HepG2 (cell line): ENCODE results near the gene SPN. TPM values are rescaled to one million over a fixed set of nuclear protein-coding genes. Genes with fewer than 3 reads are reported as not detected.

ENCODE experiments used
- ATF3 ChIP-seq: sonication (generic); formaldehyde crosslinking; IDR thresholded peaks from 2 replicates; pipeline ENCODE4 v1.4.0; 2020; ENCODE audit warnings: missing genetic modification reagents
- CAMTA2 ChIP-seq: sonication (generic); formaldehyde crosslinking; IDR thresholded peaks from 2 replicates; pipeline ENCODE4 v1.4.0; 2020; ENCODE audit warnings: mild to moderate bottlenecking, missing genetic modification reagents, borderline replicate concordance
- CHD4 ChIP-seq: fragments of 200-600 bp; sonication (generic); IDR thresholded peaks from 2 replicates; pipeline ENCODE4 v1.7.0; 2017; ENCODE audit warnings: mild to moderate bottlenecking, low read length, borderline replicate concordance
- FOXC1 ChIP-seq: sonication (generic); formaldehyde crosslinking; IDR thresholded peaks from 2 replicates; pipeline ENCODE4 v1.8.0; 2022; ENCODE audit warnings: mild to moderate bottlenecking, missing genetic modification reagents, borderline replicate concordance
- FOXK1 ChIP-seq: sonication (generic); formaldehyde crosslinking; IDR thresholded peaks from 2 replicates; pipeline ENCODE4 v1.4.0; 2020; ENCODE audit warnings: low read depth, missing genetic modification reagents, borderline replicate concordance
- HNRNPUL1 ChIP-seq: fragments of 200-400 bp; formaldehyde crosslinking; IDR thresholded peaks from 2 replicates; pipeline ENCODE4 v1.6.1; 2017; ENCODE audit warnings: low read depth, mild to moderate bottlenecking, low read length, moderate library complexity
- HOXA5 ChIP-seq: sonication (generic); formaldehyde crosslinking; IDR thresholded peaks from 2 replicates; pipeline ENCODE4 v1.4.0; 2020; ENCODE audit warnings: missing genetic modification reagents
- KLF11 ChIP-seq: IDR thresholded peaks from 2 replicates; pipeline ENCODE4 v1.6.1; 2016; ENCODE audit warnings: missing compliant biosample characterization
- KLF12 ChIP-seq: sonication (generic); formaldehyde crosslinking; IDR thresholded peaks from 2 replicates; pipeline ENCODE4 v1.4.0; 2020; ENCODE audit warnings: missing genetic modification reagents, borderline replicate concordance
- MAZ ChIP-seq, 2 experiments: sonication (generic) in 1 of 2; formaldehyde crosslinking in 1 of 2; IDR thresholded peaks; 2 replicates each; pipeline versions ENCODE4 v1.5.0 to v1.6.1; 2012 to 2020; ENCODE audit warnings: low read depth in 2 of 2, mild to moderate bottlenecking in 2 of 2, borderline replicate concordance in 1 of 2, improper control_type of control experiment in 1 of 2, low read length in 1 of 2, missing genetic modification reagents in 1 of 2, moderate library complexity in 1 of 2
- MTF1 ChIP-seq: sonication (generic); formaldehyde crosslinking; IDR thresholded peaks from 2 replicates; pipeline ENCODE4 v1.5.0; 2020; ENCODE audit warnings: missing genetic modification reagents
- NAIF1 ChIP-seq: sonication (generic); formaldehyde crosslinking; IDR thresholded peaks from 2 replicates; pipeline ENCODE4 v1.5.0; 2020; ENCODE audit warnings: mild to moderate bottlenecking, missing genetic modification reagents, borderline replicate concordance
- PRDM4 ChIP-seq: sonication (generic); formaldehyde crosslinking; IDR thresholded peaks from 2 replicates; pipeline ENCODE4 v1.9.0; 2021; ENCODE audit warnings: missing genetic modification reagents, borderline replicate concordance
- REL ChIP-seq: sonication (generic); formaldehyde crosslinking; conservative IDR thresholded peaks from 2 replicates; pipeline ENCODE4 v1.8.0; 2022; ENCODE audit warnings: mild to moderate bottlenecking, missing genetic modification reagents, moderate library complexity
- RXRB ChIP-seq: IDR thresholded peaks from 2 replicates; pipeline ENCODE4 v1.6.1; 2016; ENCODE audit warnings: borderline replicate concordance, missing genetic modification reagents, missing compliant biosample characterization
- SRF ChIP-seq: IDR thresholded peaks from 2 replicates; pipeline ENCODE4 v1.6.1; 2011; ENCODE audit warnings: mild to moderate bottlenecking, low read depth, low read length, moderate library complexity
- SRY ChIP-seq: sonication (generic); formaldehyde crosslinking; IDR thresholded peaks from 2 replicates; pipeline ENCODE4 v1.8.0; 2022; ENCODE audit warnings: mild to moderate bottlenecking, missing genetic modification reagents
- XRCC5 ChIP-seq: fragments of 200-400 bp; formaldehyde crosslinking; optimal IDR thresholded peaks from 2 replicates; pipeline ENCODE3; 2017; ENCODE audit warnings: mild to moderate bottlenecking, low read length
- ZNF224 ChIP-seq: sonication (generic); formaldehyde crosslinking; IDR thresholded peaks from 2 replicates; pipeline ENCODE4 v1.5.0; 2020; ENCODE audit warnings: mild to moderate bottlenecking, missing genetic modification reagents
- ZNF382 ChIP-seq: sonication (generic); formaldehyde crosslinking; IDR thresholded peaks from 2 replicates; pipeline ENCODE4 v1.5.0; 2020; ENCODE audit warnings: missing genetic modification reagents, mild to moderate bottlenecking, borderline replicate concordance
- ZNF496 ChIP-seq: sonication (generic); formaldehyde crosslinking; IDR thresholded peaks from 2 replicates; pipeline ENCODE4 v1.8.1; 2023; ENCODE audit warnings: mild to moderate bottlenecking, moderate library complexity, missing genetic modification reagents; ENCODE audit not compliant: insufficient replicate concordance
- ZNF609 ChIP-seq: sonication (generic); formaldehyde crosslinking; IDR thresholded peaks from 2 replicates; pipeline ENCODE4 v1.4.0; 2020; ENCODE audit warnings: mild to moderate bottlenecking, missing genetic modification reagents, borderline replicate concordance
- ZSCAN29 ChIP-seq: sonication (generic); formaldehyde crosslinking; conservative IDR thresholded peaks from 2 replicates; pipeline ENCODE4 v1.4.0; 2020; ENCODE audit warnings: mild to moderate bottlenecking, missing genetic modification reagents
- ZSCAN9 ChIP-seq: IDR thresholded peaks from 2 replicates; pipeline ENCODE4 v1.6.1; 2016; ENCODE audit warnings: borderline replicate concordance
- polyA plus RNA-seq, 8 experiments: library from polyadenylated mRNA; depleted of rRNA in 3 of 8; stranded (reverse) in 7 of 8; unstranded in 1 of 8; fragments of >200 nt; fragmentation: Illumina TruSeq in 4 of 8; extraction: Trizol in 4 of 8; gene quantifications; 2 replicates each; pipeline versions ENCODE4 v1.2.1 to v1.2.3, GENCODE V29; 2011 to 2016; ENCODE audit warnings: low read depth in 4 of 8, missing spikeins in 1 of 8, mixed read lengths in 1 of 8; ENCODE audit not compliant: insufficient read depth in 1 of 8
- total RNA-seq, 5 experiments: library from RNA; depleted of rRNA; stranded (reverse); fragments of >200 nt; fragmentation: Illumina TruSeq; extraction: Trizol; gene quantifications; 2 replicates each; pipeline ENCODE4 v1.2.3, GENCODE V29; 2016; ENCODE audit warnings: low read depth in 1 of 5

The SPN gene
- total and polyA plus RNA-seq, 2 of the 13 experiments (the other 11 are each of a cell fraction or from before 2014, with no cell fraction given): 0.22 to 1.6 TPM

- TF ChIP-seq MAZ (IDR thresholded peaks at IDR 0.05; ENCODE audit: borderline replicate concordance, low read depth, low read length) (no peak), MAZ (CRISPR knock-in tag; IDR thresholded peaks at IDR 0.05; ENCODE audit: low read depth) (no peak), CHD4 (0 out of 2 replicates have a peak, but pooled peaks have one; percentile 12), HOXA5 (CRISPR knock-in tag) (0 out of 2 replicates have a peak, but pooled peaks have one; percentile 29), ZNF224 (CRISPR knock-in tag) (no peak; the same call in 1 of the 2 replicates), XRCC5 (no peak), NAIF1 (CRISPR knock-in tag) (no peak), SRF (no peak), FOXK1 (0 out of 2 replicates have a peak, but pooled peaks have one; percentile 4), HNRNPUL1 (no peak), KLF11 (CRISPR knock-in tag) (no peak), FOXC1 (no peak), ZNF496 (no peak), KLF12 (no peak), ZNF382 (CRISPR knock-in tag) (no peak), MTF1 (CRISPR knock-in tag) (no peak), PRDM4 (CRISPR knock-in tag) (0 out of 2 replicates have a peak, but pooled peaks have one; percentile 58), RXRB (CRISPR knock-in tag) (no peak), ZSCAN29 (no peak), SRY (no peak), CAMTA2 (CRISPR knock-in tag) (no peak), ATF3 (0 out of 2 replicates have a peak, but pooled peaks have one; percentile 21), REL (CRISPR knock-in tag) (no peak), ZSCAN9 (peak; percentile 25; the same call in 1 of the 2 replicates), ZNF609 (CRISPR knock-in tag) (no peak)
Measured at GRCh38 chr16:29680180-29680598, 17.1 kb downstream of the SPN start (continued).
